Stimulated activated CD4-positive, alpha-beta T cell treated with anti-CD3 and anti-CD28 coated beads, Interleukin-4, amount 100 ng/mL, for 24 hours (primary cell): Measurements from ENCODE around the gene MAP7D3.
"Not testable (repeated sequence)": the region's sequence is repeated elsewhere in the genome, so short reads cannot be mapped to it uniquely, and the experiment has no call there.

Source experiments
- DNase-seq: peaks from one replicate; pipeline ENCODE4 v3.0.0-alpha.2; 2020

Gene MAP7D3, protein sequence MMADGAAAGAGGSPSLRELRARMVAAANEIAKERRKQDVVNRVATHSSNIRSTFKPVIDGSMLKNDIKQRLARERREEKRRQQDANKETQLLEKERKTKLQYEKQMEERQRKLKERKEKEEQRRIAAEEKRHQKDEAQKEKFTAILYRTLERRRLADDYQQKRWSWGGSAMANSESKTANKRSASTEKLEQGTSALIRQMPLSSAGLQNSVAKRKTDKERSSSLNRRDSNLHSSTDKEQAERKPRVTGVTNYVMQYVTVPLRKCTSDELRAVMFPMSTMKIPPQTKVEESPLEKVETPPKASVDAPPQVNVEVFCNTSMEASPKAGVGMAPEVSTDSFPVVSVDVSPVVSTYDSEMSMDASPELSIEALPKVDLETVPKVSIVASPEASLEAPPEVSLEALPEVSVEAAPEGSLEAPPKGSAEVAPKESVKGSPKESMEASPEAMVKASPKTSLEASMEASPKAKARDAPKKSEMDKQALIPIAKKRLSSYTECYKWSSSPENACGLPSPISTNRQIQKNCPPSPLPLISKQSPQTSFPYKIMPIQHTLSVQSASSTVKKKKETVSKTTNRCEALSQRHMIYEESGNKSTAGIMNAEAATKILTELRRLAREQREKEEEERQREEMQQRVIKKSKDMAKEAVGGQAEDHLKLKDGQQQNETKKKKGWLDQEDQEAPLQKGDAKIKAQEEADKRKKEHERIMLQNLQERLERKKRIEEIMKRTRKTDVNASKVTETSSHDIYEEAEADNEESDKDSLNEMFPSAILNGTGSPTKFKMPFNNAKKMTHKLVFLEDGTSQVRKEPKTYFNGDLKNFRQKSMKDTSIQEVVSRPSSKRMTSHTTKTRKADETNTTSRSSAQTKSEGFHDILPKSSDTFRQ

DNA sequence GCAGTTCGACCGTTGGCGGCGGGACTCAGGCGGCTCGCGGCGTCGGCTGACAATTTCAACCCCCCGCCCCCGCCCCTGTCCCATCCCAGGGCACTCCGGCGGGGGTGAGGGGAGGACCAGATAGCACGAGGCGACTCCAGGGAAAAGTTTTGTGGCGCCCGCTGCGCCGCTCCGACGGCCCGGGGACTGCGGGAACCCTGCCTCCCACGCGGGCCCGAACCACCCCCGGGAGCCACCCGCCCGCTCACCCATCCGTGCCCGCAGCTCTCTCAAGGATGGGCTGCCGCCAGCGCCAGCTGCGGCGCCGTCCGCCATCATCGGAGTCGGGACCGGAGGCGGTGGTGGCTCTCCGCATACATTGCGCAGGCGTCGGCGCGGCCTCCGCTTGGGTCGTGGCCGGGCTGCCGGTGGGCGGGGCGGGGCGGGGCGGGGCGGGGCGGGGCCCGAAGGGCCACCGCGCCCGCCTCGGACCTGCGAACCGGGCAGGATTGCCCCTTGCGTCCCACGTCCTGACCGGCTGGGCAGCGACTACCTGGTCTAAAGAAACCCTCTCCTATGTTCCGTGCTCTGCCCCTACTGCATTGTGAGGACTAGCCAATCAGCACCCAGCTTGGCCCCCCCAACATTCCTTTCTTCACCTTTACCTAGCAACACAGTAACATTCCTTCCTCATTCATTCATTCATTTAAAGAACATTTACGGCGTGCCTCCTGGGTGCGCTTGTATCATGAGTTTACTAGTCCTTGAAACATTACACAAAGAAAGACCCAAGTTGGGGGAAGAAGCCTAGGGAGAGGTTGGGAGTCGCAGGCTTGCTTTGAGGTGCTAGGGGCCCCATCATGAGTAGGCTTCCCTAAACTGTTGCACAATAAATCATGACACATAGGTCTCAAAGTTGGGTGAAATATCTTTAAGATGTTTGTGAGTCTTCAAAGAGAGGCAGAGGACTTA, at the start of gene MAP7D3:
MAP7D3 (minus strand) TSS at position 360 of the 951 bp plus-strand sequence; CDS start at position 318, 42 bp downstream.
- DNase-seq = peak; percentile 62

- DNase-seq = not testable (repeated sequence)
Measured at GRCh38 chrX:136300721-136301120, 49.5 kb upstream of the MAP7D3 start, which contains the start of gene ADGRG4. Gene ADGRG4, plus strand, starts transcription at chrX:136300963. Its CDS starts 7,815 bp downstream, at chrX:136308778.

DNA sequence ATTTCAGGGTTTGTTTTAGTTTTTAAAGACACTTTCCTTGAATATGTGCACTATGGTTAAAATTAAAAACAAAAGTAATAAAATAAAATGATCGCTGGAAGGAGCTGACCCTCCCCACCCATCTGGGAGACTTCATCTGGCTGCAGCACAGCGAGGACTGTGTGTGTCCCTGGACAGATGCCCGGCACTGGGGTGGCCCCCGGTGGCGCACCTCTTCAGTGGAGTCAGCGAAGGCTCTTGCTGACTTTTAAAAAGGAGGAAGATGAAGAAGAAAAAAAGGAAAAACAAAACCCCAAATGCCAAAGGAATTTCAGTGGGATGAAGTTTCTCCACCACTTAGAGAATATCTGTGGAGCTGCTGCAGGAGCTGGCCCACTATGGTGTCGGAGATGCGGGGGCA, 44.2 kb upstream of the MAP7D3 start:
- DNase-seq = no peak

GRCh38 chrX:136292656-136293055, 41.5 kb upstream of the MAP7D3 start:
- no peak for DNase-seq

- no peak for DNase-seq
Measured at GRCh38 chrX:136291824-136292223, 40.6 kb upstream of the MAP7D3 start.

DNA sequence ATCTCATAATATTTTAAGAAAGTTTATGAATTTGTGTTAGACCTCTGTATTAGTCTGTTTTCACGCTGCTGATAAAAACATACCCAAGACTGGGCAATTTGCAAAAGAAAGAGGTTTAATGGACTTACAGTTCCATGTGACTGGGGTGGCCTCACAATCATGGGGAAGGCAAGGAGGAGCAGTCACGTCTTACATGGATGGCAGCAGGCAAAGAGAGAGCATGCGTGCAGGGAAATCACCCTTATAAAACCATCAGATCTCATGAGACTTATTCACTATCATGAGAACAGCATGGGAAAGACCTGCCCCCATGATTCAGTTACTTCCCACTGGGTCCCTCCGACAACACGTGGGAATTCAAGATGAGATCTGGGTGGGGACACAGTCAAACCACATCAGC, 35.2 kb upstream of the MAP7D3 start:
- DNase-seq = not testable (repeated sequence)

- DNase-seq = no peak
Measured at GRCh38 chrX:136275553-136275952, 24.4 kb upstream of the MAP7D3 start.

DNA sequence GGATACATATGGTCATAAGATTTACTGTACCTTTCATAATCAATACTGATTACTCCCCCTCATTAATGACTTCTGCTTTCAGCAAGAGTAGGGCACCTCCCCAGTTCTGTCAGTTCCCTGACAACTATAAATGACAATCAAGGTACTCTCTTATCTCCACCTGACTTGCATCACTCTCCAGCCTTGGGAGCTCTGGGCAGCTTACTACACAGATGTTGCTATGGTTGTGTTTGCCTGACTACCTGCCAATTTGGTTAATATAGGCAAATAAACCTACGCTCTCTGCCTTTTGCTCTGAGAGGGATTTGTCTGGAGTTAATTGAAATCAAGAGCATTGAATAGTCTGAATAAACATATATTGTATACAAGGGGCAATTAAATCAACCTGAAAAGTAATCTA, 22.8 kb upstream of the MAP7D3 start:
- DNase-seq = no peak

DNA sequence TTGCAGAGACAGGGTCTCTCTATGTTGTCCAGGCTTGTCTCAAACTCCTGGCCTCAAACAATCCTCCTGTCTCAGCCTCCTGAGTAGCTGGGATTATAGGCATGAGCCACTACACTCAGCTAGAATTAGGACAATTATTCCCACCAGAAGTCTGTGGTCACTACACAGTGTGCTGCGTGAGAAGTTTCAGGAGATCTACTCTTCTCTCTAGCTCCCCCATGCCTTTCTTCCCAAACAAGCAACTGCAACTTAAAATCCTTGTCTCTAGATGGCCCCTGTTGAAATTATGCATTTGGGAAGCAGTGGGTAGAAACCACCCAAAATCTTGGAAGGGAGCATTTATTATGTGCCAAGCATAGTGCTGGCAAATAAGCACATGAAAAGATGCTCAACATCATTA, 21.1 kb upstream of the MAP7D3 start:
- DNase-seq = no peak

DNA sequence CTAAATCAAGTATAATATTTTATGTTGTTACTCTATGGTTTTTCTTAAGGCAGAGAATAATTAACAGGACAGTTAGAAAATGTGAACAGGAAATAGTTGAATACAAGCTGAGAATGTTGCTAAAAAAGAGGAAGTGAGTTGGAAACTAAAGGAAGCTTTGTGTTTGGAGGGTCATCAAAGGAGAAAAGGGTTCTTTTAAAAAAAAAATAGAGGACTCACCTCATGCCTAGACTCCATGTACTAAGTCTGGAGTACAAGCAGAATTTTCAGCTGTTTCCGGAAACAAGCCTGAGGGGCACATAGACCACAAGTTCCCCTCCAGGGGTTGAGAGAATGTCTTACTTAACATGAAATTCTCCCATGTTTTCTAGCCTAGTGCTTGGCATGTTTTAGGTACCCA, 20.1 kb upstream of the MAP7D3 start:
- no peak for DNase-seq

DNA sequence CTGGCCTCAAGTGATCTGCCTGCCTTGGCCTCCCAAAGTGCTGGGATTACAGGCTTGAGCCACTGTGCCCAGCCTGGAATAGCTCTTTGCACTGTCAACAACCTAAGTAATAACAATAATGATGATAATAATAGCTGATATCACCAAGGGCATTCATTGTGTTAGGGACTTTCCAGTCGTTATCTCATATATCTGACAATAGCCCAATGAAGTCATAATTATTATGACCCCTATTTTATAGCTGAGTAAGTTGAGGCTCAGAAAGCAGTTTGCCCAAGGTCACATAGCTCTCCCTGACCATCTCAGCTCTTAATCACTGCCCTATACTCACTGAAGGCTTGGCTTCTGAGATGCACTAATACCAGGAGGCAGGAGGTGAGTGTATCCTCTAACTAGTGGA, 18.7 kb upstream of the MAP7D3 start:
- DNase-seq = no peak

DNA sequence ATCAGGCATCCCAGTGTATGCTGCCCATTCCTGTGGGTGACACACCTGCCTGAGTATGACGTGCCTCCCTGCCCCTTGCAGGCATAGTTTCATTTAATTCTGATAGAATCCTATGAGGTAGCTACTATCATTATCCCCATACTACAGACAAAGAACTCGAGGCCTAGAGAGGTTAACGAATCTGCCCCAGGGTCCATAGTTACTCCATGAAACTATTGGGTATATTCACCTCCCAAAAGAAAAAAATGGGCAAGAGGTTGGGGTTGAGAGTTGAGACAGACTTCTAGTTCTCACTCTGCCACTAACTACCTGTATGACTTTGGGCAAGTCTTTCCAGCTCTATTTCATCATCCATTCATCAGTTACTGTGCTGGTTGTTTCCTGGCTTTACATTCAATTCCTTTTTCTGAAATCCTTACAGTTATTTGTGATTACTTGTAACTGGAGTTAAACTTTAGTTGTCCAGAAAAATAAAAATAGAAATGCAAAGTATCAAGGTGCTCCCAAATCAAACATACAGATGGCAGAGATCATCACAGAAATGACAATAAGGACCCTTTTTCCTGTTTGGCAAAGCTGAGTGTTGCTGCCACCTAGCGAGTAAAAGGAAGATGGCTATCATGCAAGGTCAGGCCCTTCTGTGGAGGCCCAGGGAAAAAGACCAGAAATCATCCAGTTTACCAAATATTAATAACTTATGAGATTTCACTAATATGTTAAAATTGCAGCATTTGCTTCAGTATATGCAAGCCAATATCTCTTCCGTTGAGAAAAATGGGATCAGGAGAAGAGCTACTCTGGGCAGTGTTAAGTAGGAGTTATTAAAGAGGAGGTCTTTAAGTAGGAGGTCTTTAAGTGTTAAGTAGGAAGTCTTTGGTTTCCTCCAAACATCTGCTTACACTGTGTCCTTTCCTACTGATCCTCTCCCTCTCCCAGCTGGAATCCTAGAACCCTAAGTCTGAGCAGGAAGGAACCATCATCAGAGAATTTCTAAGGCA, 17.1 kb upstream of the MAP7D3 start:
- DNase-seq = peak; percentile 52

- DNase-seq = no peak
Measured at GRCh38 chrX:136266828-136267227, 15.6 kb upstream of the MAP7D3 start.

- DNase-seq = no peak
Measured at GRCh38 chrX:136262812-136263315, 11.7 kb upstream of the MAP7D3 start.

GRCh38 chrX:136262243-136262642, 11.0 kb upstream of the MAP7D3 start:
- no peak for DNase-seq

DNA sequence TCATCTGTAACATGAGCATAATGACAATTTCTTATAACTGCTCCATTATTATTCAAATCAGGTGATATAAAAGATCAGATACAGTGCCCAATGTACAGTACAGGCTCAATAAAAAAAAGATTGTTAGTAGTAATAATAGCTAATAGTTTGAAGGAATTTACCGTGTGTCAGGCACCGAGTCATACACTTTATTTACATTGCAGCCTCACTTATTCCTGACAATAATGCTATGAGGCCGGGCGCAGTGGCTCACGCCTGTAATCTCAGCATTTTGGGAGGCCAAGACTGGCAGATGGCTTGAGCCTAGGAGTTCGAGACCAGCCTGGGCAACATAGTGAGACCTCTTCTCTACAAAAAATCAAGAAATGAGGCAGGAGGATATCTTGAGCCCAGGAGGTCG, 10.1 kb upstream of the MAP7D3 start:
- DNase-seq = no peak

DNA sequence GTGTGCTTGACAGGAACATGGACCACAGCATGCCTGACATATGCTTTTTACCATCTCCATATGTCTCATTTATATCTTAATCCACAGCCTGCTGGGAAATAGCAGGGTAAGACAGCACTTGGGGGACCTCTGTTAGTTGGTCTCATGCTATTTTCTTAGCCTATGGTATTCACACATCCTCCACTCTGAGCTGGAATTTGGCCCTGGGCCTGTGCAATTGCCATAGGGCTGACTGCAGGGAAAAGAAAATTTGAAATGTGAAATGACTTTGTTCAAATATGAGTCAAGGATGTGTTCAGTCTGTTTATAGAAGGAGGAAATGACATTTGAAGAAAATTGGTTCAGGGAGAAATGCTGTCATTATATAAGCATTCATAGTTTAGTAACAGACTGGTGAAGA, 9.6 kb upstream of the MAP7D3 start:
- no peak for DNase-seq

GRCh38 chrX:136259543-136259942, 8.3 kb upstream of the MAP7D3 start:
- peak; percentile 10 for DNase-seq

DNA sequence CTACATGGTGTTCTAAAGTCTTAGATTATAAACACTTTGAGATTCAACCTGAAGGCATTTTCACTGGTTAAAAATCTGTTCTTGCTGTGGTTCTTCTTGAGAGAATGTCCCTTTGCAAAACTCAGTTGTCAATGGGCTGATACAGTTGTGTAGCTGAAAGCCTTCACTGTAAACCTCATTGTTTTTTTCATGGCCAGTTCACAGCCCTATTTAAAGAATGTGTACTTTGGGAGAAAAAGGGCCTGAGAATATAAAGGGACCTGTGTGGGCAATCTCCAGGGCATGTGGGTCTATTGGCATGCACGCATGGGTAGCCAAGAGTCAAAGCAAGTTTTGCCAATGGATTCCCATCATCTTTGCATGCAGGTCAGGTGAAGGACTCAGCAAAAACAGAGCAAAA, 7.8 kb upstream of the MAP7D3 start:
- DNase-seq = no peak

DNA sequence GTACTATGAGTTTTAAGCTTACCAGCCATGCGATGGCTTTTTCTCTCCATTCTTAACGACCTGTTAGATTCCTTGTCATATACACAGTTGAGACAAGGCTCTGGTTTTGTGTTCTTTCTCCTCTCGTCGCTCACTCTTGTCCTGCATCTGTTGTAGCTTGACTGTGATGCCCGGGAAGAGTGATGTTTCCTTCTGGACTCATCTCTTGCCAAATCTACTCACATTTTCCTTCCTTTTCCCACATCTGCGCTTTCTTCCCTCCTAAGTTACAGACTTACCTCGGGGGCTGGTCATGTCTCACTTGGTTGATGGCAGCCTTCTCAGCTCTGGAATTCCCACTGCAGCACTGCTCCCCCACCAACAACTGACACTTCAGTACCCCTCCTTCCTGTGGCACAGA, 4.8 kb upstream of the MAP7D3 start:
- no peak for DNase-seq

- no peak for DNase-seq
Measured at GRCh38 chrX:136255541-136255940, 4.3 kb upstream of the MAP7D3 start.
